B cell (primary cell): ENCODE results near the gene MAEA. TPM values are rescaled to one million over a fixed set of nuclear protein-coding genes. Genes with fewer than 3 reads are reported as not detected.

Experiments
- ATAC-seq: fragments of 200-7000 bp; cut with Tn5 transposase; one replicate; pipeline ENCODE4 v1.10.0; 2021; ENCODE audit warnings: low read depth, mild to moderate bottlenecking, moderate number of reproducible peaks, moderate library complexity
- CTCF ChIA-PET: fragments of 350-600 bp; sonication (Branson Sonifier 250); formaldehyde crosslinking; loops from one replicate; lab custom pipeline; 2021; ENCODE audit warnings: antibody characterized with exemption, inconsistent platforms; lab: Charles Lee
- POLR2A ChIA-PET: fragments of 350-600 bp; sonication (Branson Sonifier 250); formaldehyde crosslinking; loops from one replicate; lab custom pipeline; 2021; ENCODE audit warnings: antibody characterized with exemption; lab: Charles Lee
- DNase-seq: peaks from one replicate; pipeline ENCODE4 v3.0.0; 2013
- H2AFZ ChIP-seq: 2 replicates; pipeline ENCODE4 v1.6.1; 2012; ENCODE audit warnings: mild to moderate bottlenecking, low read depth, low read length; ENCODE audit not compliant: insufficient read depth, poor library complexity, severe bottlenecking
- H3K27ac ChIP-seq, 2 donors: 1 replicate in 1 of 2; 2 replicates in 1 of 2; pipeline ENCODE4 v1.5.1; 2012 to 2013; ENCODE audit warnings: low read length in 2 of 2, mild to moderate bottlenecking in 2 of 2, moderate library complexity in 1 of 2
- H3K27me3 ChIP-seq, 4 experiments: fragments of 200-600 bp in 1 of 4; sonication (generic) in 1 of 4; replicated peaks in 1 of 4; 1 replicate in 2 of 4; 2 replicates in 2 of 4; pipeline versions ENCODE4 v1.6.1 to v1.7.0; 2013 to 2016; ENCODE audit warnings: low read length in 3 of 4, mild to moderate bottlenecking in 2 of 4, mixed read lengths in 1 of 4, moderate library complexity in 1 of 4; ENCODE audit not compliant: insufficient read depth in 4 of 4, control insufficient read depth in 3 of 4; ENCODE audit errors: control extremely low read depth in 1 of 4
- H3K36me3 ChIP-seq, 2 experiments: replicated peaks in 1 of 2; 1 replicate in 1 of 2; 2 replicates in 1 of 2; pipeline versions ENCODE4 v1.6.1 to v1.7.1; 2013; ENCODE audit warnings: low read length in 1 of 2; ENCODE audit not compliant: insufficient read depth in 2 of 2, control insufficient read depth in 1 of 2; ENCODE audit errors: control extremely low read depth in 1 of 2, extremely low read depth in 1 of 2
- H3K4me1 ChIP-seq, 2 donors: fragments of 200-600 bp in 1 of 2; sonication (generic) in 1 of 2; 1 replicate in 1 of 2; 2 replicates in 1 of 2; pipeline versions ENCODE4 v1.5.1 to v1.6.1; 2013 to 2017; ENCODE audit warnings: low read length in 2 of 2; ENCODE audit not compliant: control insufficient read depth in 2 of 2, insufficient read depth in 2 of 2
- H3K4me2 ChIP-seq: replicated peaks from 2 replicates; pipeline ENCODE3; 2012; ENCODE audit warnings: mild to moderate bottlenecking, low read depth, low read length; ENCODE audit not compliant: poor library complexity, severe bottlenecking
- H3K4me3 ChIP-seq, 5 experiments: fragments of 200-600 bp in 1 of 5; sonication (generic) in 1 of 5; 1 replicate in 3 of 5; 2 replicates in 2 of 5; pipeline versions ENCODE4 v1.5.1 to v1.7.0; 2011 to 2016; ENCODE audit warnings: low read length in 4 of 5, mild to moderate bottlenecking in 4 of 5, low read depth in 2 of 5, control low read depth in 1 of 5, moderate library complexity in 1 of 5; ENCODE audit not compliant: insufficient read depth in 1 of 5; ENCODE audit errors: control extremely low read depth in 1 of 5, extremely low read depth in 1 of 5
- H3K79me2 ChIP-seq: fragments of 200-600 bp; sonication (generic); one replicate; pipeline ENCODE4 v1.6.0; 2016; ENCODE audit warnings: low read length; ENCODE audit not compliant: control insufficient read depth, insufficient read depth
- H3K9ac ChIP-seq: fragments of 200-600 bp; sonication (generic); 2 replicates; pipeline ENCODE4 v1.6.1; 2017; ENCODE audit warnings: mild to moderate bottlenecking, low read length, moderate library complexity
- H3K9me3 ChIP-seq, 3 donors: one replicate each; pipeline versions ENCODE4 v1.6.1 to v1.7.1; 2013; ENCODE audit warnings: low read length in 2 of 3; ENCODE audit not compliant: control insufficient read depth in 2 of 3, insufficient read depth in 1 of 3; ENCODE audit errors: control extremely low read depth in 1 of 3
- H4K20me1 ChIP-seq: 2 replicates; pipeline ENCODE4 v1.6.0; 2012; ENCODE audit warnings: mild to moderate bottlenecking, low read length; ENCODE audit not compliant: insufficient read depth, control insufficient read depth, poor library complexity, severe bottlenecking
- H3K27ac Mint-ChIP-seq: one replicate; pipeline ENCODE4 v1.8.0; 2021; ENCODE audit warnings: mixed read lengths
- H3K27me3 Mint-ChIP-seq: one replicate; pipeline ENCODE4 v1.8.0; 2021; ENCODE audit warnings: mixed read lengths
- H3K4me1 Mint-ChIP-seq: one replicate; pipeline ENCODE4 v1.8.0; 2021; ENCODE audit warnings: mixed read lengths
- H3K4me3 Mint-ChIP-seq: one replicate; pipeline ENCODE4 v1.8.0; 2021; ENCODE audit warnings: mixed read lengths
- H3K9me3 Mint-ChIP-seq: one replicate; pipeline ENCODE4 v1.8.0; 2022; ENCODE audit warnings: mixed read lengths; ENCODE audit not compliant: insufficient read depth
- EZH2 ChIP-seq: IDR thresholded peaks from 2 replicates; pipeline ENCODE4 v1.6.1; 2012; ENCODE audit warnings: borderline replicate concordance, low read depth, mild to moderate bottlenecking, moderate library complexity, low read length; ENCODE audit not compliant: insufficient read depth, poor library complexity, severe bottlenecking
- WGBS: methylation state at CpG from one replicate; pipeline ENCODE4 v1.1.5; 2013; ENCODE audit warnings: missing lambda C conversion rate; ENCODE audit not compliant: insufficient coverage; 5-methylcytosine and 5-hydroxymethylcytosine counted together
- intact Hi-C: fragments of 100-400 bp; cut with micrococcal nuclease; formaldehyde crosslinking; loops from one replicate; pipeline ENCODE4 v1.10.0; 2022
- polyA plus RNA-seq: library from polyadenylated mRNA; depleted of rRNA; stranded (reverse); fragments of >200 nt; gene quantifications from 2 replicates; pipeline ENCODE4 v1.2.3, GENCODE V29; 2012
- total RNA-seq, 2 donors: library from RNA; stranded (reverse); fragments of 120-200 nt in 1 of 2; gene quantifications; 1 replicate in 1 of 2; 2 replicates in 1 of 2; pipeline versions ENCODE4 v1.2.3 to v1.2.4, GENCODE V29; 2013 to 2022
- TF ChIP-seq, protein P1 (sequence below): fragments of 200-600 bp; IDR thresholded peaks from one replicate; pipeline ENCODE4 v1.8.0; 2022; ENCODE audit warnings: antibody characterized with exemption, mild to moderate bottlenecking

Gene MAEA
- total and polyA plus RNA-seq, 2 donors (not counting 1 experiment from before 2014, with no cell fraction given): 106 to 107 TPM

DNA sequence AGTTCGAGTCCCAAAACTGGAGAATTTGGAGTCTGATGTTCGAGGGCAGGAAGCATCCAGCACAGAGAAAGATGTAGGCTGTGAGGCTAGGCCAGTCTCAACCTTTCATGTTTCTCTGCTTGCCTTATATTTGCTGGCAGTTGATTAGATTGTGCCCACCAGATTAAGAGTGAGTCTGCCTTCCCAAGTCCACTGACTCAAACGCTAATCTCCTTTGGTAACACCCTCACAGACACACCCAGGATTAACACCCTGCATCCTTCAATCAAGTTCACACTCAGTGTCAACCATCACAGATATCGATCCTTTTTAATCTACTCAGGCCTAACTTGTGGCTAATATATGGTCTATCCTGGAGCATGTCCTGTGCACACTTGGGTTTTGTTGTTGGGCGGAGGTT lies 18.0 kb upstream of the MAEA start:
- 95% methylated on average over 4 of the region's 5 CpGs for WGBS
- H3K9me3 Mint-ChIP-seq: peaks cover 5% of the 10 kb centered on the region
- no peak for ATAC-seq
- H3K4me3 ChIP-seq: no peak overlapping the region
- ChIA-PET POLR2A (no interaction called here), CTCF (no interaction called here)
- H3K79me2 ChIP-seq: peaks cover 8% of the 10 kb centered on the region
- no peak overlapping the region for H3K27ac Mint-ChIP-seq
- H3K4me3 Mint-ChIP-seq: no peak overlapping the region
- no peak overlapping the region for H3K9ac ChIP-seq
- intact Hi-C loops: no loop called here
- H3K27me3 ChIP-seq: no peaks in the 10 kb centered on the region
- no peak overlapping the region for H3K27ac ChIP-seq
- peaks cover 28% of the 10 kb centered on the region for H3K4me1 Mint-ChIP-seq
- no peaks in the 10 kb centered on the region for H4K20me1 ChIP-seq
- peaks cover 0 to 2% of the 10 kb centered on the region in 2 experiments for H3K36me3 ChIP-seq
- TF ChIP-seq, protein P1, sequence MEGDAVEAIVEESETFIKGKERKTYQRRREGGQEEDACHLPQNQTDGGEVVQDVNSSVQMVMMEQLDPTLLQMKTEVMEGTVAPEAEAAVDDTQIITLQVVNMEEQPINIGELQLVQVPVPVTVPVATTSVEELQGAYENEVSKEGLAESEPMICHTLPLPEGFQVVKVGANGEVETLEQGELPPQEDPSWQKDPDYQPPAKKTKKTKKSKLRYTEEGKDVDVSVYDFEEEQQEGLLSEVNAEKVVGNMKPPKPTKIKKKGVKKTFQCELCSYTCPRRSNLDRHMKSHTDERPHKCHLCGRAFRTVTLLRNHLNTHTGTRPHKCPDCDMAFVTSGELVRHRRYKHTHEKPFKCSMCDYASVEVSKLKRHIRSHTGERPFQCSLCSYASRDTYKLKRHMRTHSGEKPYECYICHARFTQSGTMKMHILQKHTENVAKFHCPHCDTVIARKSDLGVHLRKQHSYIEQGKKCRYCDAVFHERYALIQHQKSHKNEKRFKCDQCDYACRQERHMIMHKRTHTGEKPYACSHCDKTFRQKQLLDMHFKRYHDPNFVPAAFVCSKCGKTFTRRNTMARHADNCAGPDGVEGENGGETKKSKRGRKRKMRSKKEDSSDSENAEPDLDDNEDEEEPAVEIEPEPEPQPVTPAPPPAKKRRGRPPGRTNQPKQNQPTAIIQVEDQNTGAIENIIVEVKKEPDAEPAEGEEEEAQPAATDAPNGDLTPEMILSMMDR: no peak
- TF ChIP-seq EZH2: no peak
- H2AFZ ChIP-seq: no peak overlapping the region
- no peak overlapping the region for H3K4me2 ChIP-seq
- H3K4me1 ChIP-seq: peaks cover 16 to 17% of the 10 kb centered on the region in 2 donors
- DNase-seq: no peak
- H3K9me3 ChIP-seq: peaks cover 0 to 10% (median 8%) of the 10 kb centered on the region in 3 donors
- H3K27me3 Mint-ChIP-seq: no peaks in the 10 kb centered on the region

DNA sequence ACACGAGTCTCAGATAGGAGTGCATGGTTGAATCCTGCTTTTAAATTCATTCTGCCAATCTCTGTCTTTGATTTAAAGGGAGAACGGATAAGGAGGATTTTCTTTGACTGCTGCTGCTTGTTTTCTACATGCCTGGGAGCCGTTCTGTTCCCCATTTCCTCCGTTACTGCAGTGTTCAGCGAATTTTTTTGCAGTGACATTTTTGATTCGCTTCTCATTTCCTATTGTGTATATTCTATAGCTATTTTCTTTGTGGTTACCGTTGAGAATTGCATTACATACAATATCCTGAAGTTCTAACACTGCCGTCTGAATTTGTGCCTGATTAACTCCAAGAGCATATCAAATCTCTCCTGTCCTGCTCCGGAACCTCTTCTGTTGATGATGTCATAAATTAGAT lies 14.8 kb upstream of the MAEA start:
- 85% methylated on average over 2 of the region's 9 CpGs for WGBS
- H3K4me1 ChIP-seq: peaks cover 3 to 4% of the 10 kb centered on the region in 2 donors
- Mint-ChIP-seq H3K27me3 (no peaks in the 10 kb centered on the region), H3K27ac (no peak overlapping the region), H3K9me3 (no peaks in the 10 kb centered on the region), H3K4me3 (no peak overlapping the region), H3K4me1 (peaks cover 6% of the 10 kb centered on the region)
- TF ChIP-seq EZH2: no peak
- TF ChIP-seq, protein P1: no peak
- no peaks in the 10 kb centered on the region for H4K20me1 ChIP-seq
- POLR2A ChIA-PET: no interaction called here
- no peak overlapping the region for H2AFZ ChIP-seq
- no peaks in the 10 kb centered on the region for H3K27me3 ChIP-seq
- peaks cover 0 to 2% of the 10 kb centered on the region in 2 experiments for H3K36me3 ChIP-seq
- H3K9ac ChIP-seq: no peak overlapping the region
- CTCF ChIA-PET: no interaction called here
- H3K79me2 ChIP-seq: peaks cover 19% of the 10 kb centered on the region
- DNase-seq (no peak), ATAC-seq (no peak)
- no peak overlapping the region for H3K4me2 ChIP-seq
- peaks cover 0 to 7% (median 0%) of the 10 kb centered on the region in 3 donors for H3K9me3 ChIP-seq
- H3K27ac ChIP-seq: no peak overlapping the region
- intact Hi-C loops: no loop called here
- no peak overlapping the region for H3K4me3 ChIP-seq
